SK-N-SH treated with all-trans-retinoic acid at 6 μM for 48 hours (cell line): Measurements from ENCODE around the gene TMEM269.

Source experiments
- ATAC-seq: fragments of 200-7000 bp; cut with Tn5 transposase; 3 replicates; pipeline ENCODE4 v1.9.1; 2020; ENCODE audit warnings: mild to moderate bottlenecking, moderate library complexity
- ARNTL ChIP-seq: fragments of 450-650 bp; formaldehyde crosslinking; IDR thresholded peaks from 2 replicates; pipeline ENCODE4 v1.5.0; 2020; ENCODE audit warnings: low read depth, mild to moderate bottlenecking, moderate library complexity, borderline replicate concordance
- BACH2 ChIP-seq: fragments of 250-450 bp; sonication (Bioruptor Pico); IDR thresholded peaks from 2 replicates; pipeline ENCODE4 v1.9.0; 2021; ENCODE audit warnings: mild to moderate bottlenecking, borderline replicate concordance
- CSDC2 ChIP-seq: fragments of 250-450 bp; sonication (Bioruptor Pico); IDR thresholded peaks from 2 replicates; pipeline ENCODE4 v1.5.0; 2020; ENCODE audit warnings: mild to moderate bottlenecking, moderate library complexity
- ESRRG ChIP-seq: fragments of 250-450 bp; sonication (Bioruptor Pico); IDR thresholded peaks from 2 replicates; pipeline ENCODE4 v1.6.1; 2021; ENCODE audit warnings: mild to moderate bottlenecking
- GLIS3 ChIP-seq: fragments of 250-450 bp; sonication (Bioruptor Pico); IDR thresholded peaks from 2 replicates; pipeline ENCODE4 v1.5.0; 2020; ENCODE audit warnings: mild to moderate bottlenecking, moderate library complexity
- ISL1 ChIP-seq: fragments of 250-450 bp; sonication (Bioruptor Pico); IDR thresholded peaks from 2 replicates; pipeline ENCODE4 v2.1.2; 2022; ENCODE audit warnings: mild to moderate bottlenecking, moderate library complexity
- OSR1 ChIP-seq: fragments of 250-450 bp; sonication (Bioruptor Pico); IDR thresholded peaks from 2 replicates; pipeline ENCODE4 v1.8.0; 2022; ENCODE audit warnings: moderate library complexity, mild to moderate bottlenecking, inconsistent platforms
- PPARA ChIP-seq: fragments of 250-450 bp; sonication (Bioruptor Pico); IDR thresholded peaks from 2 replicates; pipeline ENCODE4 v1.5.0; 2020; ENCODE audit warnings: mild to moderate bottlenecking, borderline replicate concordance
- RARB ChIP-seq: fragments of 250-450 bp; sonication (Bioruptor Pico); IDR thresholded peaks from 2 replicates; pipeline ENCODE4 v1.8.0; 2021; ENCODE audit warnings: mild to moderate bottlenecking, moderate library complexity
- SNAI2 ChIP-seq: fragments of 250-450 bp; sonication (Bioruptor Pico); IDR thresholded peaks from 2 replicates; pipeline ENCODE4 v1.5.0; 2020; ENCODE audit warnings: mild to moderate bottlenecking, moderate library complexity
- TCF4 ChIP-seq: fragments of 250-450 bp; sonication (Bioruptor Pico); IDR thresholded peaks from 2 replicates; pipeline ENCODE4 v1.8.0; 2021; ENCODE audit warnings: mild to moderate bottlenecking, moderate library complexity, borderline replicate concordance
- TOX ChIP-seq: fragments of 250-450 bp; sonication (Bioruptor Pico); IDR thresholded peaks from 2 replicates; pipeline ENCODE4 v1.8.0; 2021; ENCODE audit warnings: mild to moderate bottlenecking, moderate library complexity, borderline replicate concordance
- ZFP3 ChIP-seq: fragments of 250-450 bp; sonication (Bioruptor Pico); IDR thresholded peaks from 2 replicates; pipeline ENCODE4 v1.5.0; 2020; ENCODE audit warnings: mild to moderate bottlenecking, moderate library complexity
- ZFP30 ChIP-seq: fragments of 450-650 bp; formaldehyde crosslinking; IDR thresholded peaks from 2 replicates; pipeline ENCODE4 v1.5.0; 2022; ENCODE audit warnings: mild to moderate bottlenecking, moderate library complexity
- ZNF565 ChIP-seq: fragments of 450-650 bp; formaldehyde crosslinking; conservative IDR thresholded peaks from 2 replicates; pipeline ENCODE4 v1.5.0; 2020; ENCODE audit warnings: low read depth, mild to moderate bottlenecking, moderate library complexity
- ZNF70 ChIP-seq: fragments of 450-650 bp; formaldehyde crosslinking; IDR thresholded peaks from 2 replicates; pipeline ENCODE4 v1.5.0; 2020; ENCODE audit warnings: mild to moderate bottlenecking, moderate library complexity
- ZNF8 ChIP-seq: fragments of 450-650 bp; formaldehyde crosslinking; IDR thresholded peaks from 2 replicates; pipeline ENCODE4 v1.5.0; 2020; ENCODE audit warnings: mild to moderate bottlenecking, moderate library complexity
- TF ChIP-seq, protein P1 (sequence below): fragments of 250-450 bp; sonication (Bioruptor Pico); IDR thresholded peaks from 2 replicates; pipeline ENCODE4 v1.5.1; 2021; ENCODE audit warnings: mild to moderate bottlenecking, moderate library complexity
- TF ChIP-seq, protein P2 (sequence below): fragments of 250-450 bp; sonication (Bioruptor Pico); IDR thresholded peaks from 2 replicates; pipeline ENCODE4 v1.5.1; 2020; ENCODE audit warnings: low read depth, mild to moderate bottlenecking, moderate library complexity
- TF ChIP-seq, protein P3 (sequence below): fragments of 250-450 bp; sonication (Bioruptor Pico); IDR thresholded peaks from 2 replicates; pipeline ENCODE4 v1.8.0; 2021; ENCODE audit warnings: low read depth, mild to moderate bottlenecking, moderate library complexity, borderline replicate concordance

TMEM269 gene

DNA sequence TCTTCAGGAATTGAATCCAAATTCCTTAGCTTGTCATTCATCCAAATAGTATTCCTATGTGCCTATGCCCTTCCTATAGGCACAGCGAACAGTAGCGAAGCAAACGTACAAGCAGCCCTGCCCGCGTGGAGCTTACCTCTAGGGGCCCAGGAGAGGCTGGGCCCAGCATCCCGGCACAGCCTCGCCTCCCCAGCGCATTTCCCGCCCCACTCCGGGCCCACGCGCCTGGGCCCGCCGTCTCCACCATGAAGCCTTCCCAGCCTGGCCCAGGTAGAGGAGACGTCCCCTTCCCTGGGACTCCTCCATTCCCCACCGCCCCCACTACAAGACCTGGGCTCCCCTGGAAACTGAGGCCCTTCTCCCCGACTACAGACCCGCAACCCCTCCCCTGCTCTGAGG lies 245 bp upstream of the TMEM269 start:
- no peak for ATAC-seq
- TF ChIP-seq TOX, result no peak
- no peak for TF ChIP-seq RARB (CRISPR knock-in tag)
- no peak for TF ChIP-seq ZFP30 (CRISPR knock-in tag)

DNA sequence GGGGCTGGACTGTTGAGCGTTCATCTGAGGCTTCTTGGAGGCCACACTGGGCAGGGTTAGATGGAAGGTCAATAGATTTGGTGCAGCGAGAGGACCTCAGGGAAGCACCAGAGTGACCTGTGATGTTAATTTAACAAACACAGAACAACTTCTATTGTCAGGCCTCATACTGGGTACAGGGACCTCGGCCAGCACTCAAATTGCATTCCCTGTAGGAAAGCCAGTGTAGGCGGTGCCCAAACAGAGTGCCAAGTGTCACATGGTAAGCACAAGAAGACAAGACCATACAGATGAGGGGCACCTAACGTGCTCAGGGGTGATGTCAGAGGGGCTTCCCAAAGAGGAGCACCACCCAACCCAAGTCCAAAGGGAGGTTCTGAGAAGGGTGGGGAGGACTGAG lies 1.3 kb downstream of the TMEM269 start:
- ATAC-seq, result no peak; the same call in 1 of the 3 replicates
- TF ChIP-seq SNAI2 (CRISPR knock-in tag), result no peak
- TF ChIP-seq GLIS3, result no peak
- TF ChIP-seq, protein P1, sequence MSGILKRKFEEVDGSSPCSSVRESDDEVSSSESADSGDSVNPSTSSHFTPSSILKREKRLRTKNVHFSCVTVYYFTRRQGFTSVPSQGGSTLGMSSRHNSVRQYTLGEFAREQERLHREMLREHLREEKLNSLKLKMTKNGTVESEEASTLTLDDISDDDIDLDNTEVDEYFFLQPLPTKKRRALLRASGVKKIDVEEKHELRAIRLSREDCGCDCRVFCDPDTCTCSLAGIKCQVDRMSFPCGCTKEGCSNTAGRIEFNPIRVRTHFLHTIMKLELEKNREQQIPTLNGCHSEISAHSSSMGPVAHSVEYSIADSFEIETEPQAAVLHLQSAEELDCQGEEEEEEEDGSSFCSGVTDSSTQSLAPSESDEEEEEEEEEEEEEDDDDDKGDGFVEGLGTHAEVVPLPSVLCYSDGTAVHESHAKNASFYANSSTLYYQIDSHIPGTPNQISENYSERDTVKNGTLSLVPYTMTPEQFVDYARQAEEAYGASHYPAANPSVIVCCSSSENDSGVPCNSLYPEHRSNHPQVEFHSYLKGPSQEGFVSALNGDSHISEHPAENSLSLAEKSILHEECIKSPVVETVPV (CRISPR knock-in tag), result no peak
- TF ChIP-seq ISL1 (CRISPR knock-in tag), result no peak
- no peak for TF ChIP-seq ZFP3
- TF ChIP-seq, protein P2, sequence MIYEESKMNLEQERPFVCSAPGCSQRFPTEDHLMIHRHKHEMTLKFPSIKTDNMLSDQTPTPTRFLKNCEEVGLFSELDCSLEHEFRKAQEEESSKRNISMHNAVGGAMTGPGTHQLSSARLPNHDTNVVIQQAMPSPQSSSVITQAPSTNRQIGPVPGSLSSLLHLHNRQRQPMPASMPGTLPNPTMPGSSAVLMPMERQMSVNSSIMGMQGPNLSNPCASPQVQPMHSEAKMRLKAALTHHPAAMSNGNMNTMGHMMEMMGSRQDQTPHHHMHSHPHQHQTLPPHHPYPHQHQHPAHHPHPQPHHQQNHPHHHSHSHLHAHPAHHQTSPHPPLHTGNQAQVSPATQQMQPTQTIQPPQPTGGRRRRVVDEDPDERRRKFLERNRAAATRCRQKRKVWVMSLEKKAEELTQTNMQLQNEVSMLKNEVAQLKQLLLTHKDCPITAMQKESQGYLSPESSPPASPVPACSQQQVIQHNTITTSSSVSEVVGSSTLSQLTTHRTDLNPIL, result no peak

DNA sequence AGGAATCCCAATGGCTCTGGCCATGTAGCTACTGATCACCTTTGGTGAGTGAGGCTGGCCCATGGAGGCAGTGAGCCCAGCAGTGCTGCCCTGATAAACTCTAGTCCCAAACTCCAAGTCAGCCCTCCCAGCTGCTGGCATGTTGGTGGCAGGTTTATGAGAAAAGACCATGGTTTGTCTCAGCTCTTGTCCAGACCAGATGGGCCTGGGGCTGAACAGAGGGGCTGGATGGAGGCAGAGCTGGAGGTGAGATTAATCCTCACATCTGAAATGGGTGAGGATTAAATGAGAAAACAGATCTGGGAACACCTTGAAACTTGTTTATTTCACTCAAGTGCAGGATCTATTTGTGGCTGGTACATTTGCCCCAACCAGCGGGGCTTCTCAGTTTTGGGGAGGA lies 3.2 kb downstream of the TMEM269 start:
- no peak for ATAC-seq
- TF ChIP-seq ZFP30 (CRISPR knock-in tag) (no peak), BACH2 (CRISPR knock-in tag) (no peak), ESRRG (CRISPR knock-in tag) (no peak), ZNF565 (CRISPR knock-in tag) (no peak), ISL1 (CRISPR knock-in tag) (no peak), PPARA (no peak), CSDC2 (CRISPR knock-in tag) (no peak), TOX (no peak), OSR1 (CRISPR knock-in tag) (no peak), ZNF70 (no peak), RARB (CRISPR knock-in tag) (no peak), ZNF8 (CRISPR knock-in tag) (no peak), TCF4 (CRISPR knock-in tag) (no peak), SNAI2 (CRISPR knock-in tag) (no peak)
- TF ChIP-seq, protein P2, result no peak
- TF ChIP-seq, protein P1 (CRISPR knock-in tag), result no peak
- TF ChIP-seq, protein P3, sequence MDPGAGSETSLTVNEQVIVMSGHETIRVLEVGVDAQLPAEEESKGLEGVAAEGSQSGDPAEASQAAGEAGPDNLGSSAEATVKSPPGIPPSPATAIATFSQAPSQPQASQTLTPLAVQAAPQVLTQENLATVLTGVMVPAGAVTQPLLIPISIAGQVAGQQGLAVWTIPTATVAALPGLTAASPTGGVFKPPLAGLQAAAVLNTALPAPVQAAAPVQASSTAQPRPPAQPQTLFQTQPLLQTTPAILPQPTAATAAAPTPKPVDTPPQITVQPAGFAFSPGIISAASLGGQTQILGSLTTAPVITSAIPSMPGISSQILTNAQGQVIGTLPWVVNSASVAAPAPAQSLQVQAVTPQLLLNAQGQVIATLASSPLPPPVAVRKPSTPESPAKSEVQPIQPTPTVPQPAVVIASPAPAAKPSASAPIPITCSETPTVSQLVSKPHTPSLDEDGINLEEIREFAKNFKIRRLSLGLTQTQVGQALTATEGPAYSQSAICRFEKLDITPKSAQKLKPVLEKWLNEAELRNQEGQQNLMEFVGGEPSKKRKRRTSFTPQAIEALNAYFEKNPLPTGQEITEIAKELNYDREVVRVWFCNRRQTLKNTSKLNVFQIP (CRISPR knock-in tag), result no peak
- TF ChIP-seq, all 23 proteins: peak for 0

DNA sequence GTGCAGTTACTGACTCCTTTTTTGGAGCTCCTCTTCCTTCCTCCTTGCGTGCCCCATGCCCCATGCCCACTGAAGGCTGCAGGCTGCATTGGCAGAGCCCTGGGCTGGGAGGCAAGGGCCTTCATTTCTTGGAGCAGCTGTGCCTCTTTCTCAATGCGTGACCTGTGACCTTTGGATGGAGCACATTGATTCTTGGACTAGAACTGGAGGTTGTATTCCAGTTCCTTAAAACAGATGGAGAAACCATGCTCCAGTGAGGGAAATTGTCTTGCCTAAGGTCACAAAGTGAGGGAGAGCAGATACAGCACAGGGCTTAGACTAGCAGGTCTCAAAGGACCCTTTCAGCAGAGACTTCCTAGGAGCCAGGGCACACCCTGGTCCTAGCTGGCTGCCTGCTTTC lies 9.0 kb downstream of the TMEM269 start:
- TF ChIP-seq ZFP3 (no peak), ISL1 (CRISPR knock-in tag) (no peak), OSR1 (CRISPR knock-in tag) (no peak), ARNTL (CRISPR knock-in tag) (no peak)
- TF ChIP-seq, protein P3 (CRISPR knock-in tag), result no peak
- TF ChIP-seq, protein P1 (CRISPR knock-in tag), result no peak
- no peak for ATAC-seq
